GM12878 (cell line): ENCODE data around the gene SLC38A5. TPM values are rescaled to one million over a fixed set of nuclear protein-coding genes. Genes with fewer than 3 reads are reported as not detected.
A peak's percentile ranks its signal among the peaks of the same experiment; 100 is the strongest.

Source experiments
- BMI1 ChIP-seq: fragments of 450-650 bp; IDR thresholded peaks from 2 replicates; pipeline ENCODE4 v1.6.1; 2016; ENCODE audit warnings: mild to moderate bottlenecking, moderate library complexity, borderline replicate concordance
- CHD2 ChIP-seq: IDR thresholded peaks from 2 replicates; pipeline ENCODE4 v1.6.1; 2011; ENCODE audit warnings: low read depth, low read length, improper control_type of control experiment, borderline replicate concordance
- EP300 ChIP-seq, 2 experiments: fragments of 150-350 bp in 1 of 2; IDR thresholded peaks; 2 replicates each; pipeline ENCODE4 v1.6.1; 2011 to 2012; ENCODE audit warnings: low read depth in 2 of 2, low read length in 2 of 2, borderline replicate concordance in 1 of 2, improper control_type of control experiment in 1 of 2, inconsistent platforms in 1 of 2; ENCODE audit not compliant: control insufficient read depth in 1 of 2
- FOS ChIP-seq: IDR thresholded peaks from 3 replicates; pipeline ENCODE4 v1.6.1; 2011; ENCODE audit warnings: borderline replicate concordance; ENCODE audit not compliant: insufficient read length; ENCODE audit errors: extremely low read depth
- MEF2B ChIP-seq: fragments of 450-650 bp; IDR thresholded peaks from 2 replicates; pipeline ENCODE4 v1.6.1; 2018; ENCODE audit warnings: mild to moderate bottlenecking, moderate library complexity; ENCODE audit not compliant: partially characterized antibody, poor library complexity, severe bottlenecking
- MXI1 ChIP-seq: fragments of 150-350 bp; IDR thresholded peaks from 2 replicates; pipeline ENCODE4 v1.6.1; 2011; ENCODE audit warnings: low read depth, mild to moderate bottlenecking, inconsistent platforms, low read length, improper control_type of control experiment
- NFXL1 ChIP-seq: fragments of 450-650 bp; IDR thresholded peaks from 2 replicates; pipeline ENCODE4 v1.6.1; 2017; ENCODE audit warnings: antibody characterized with exemption, mild to moderate bottlenecking, borderline replicate concordance
- NR2C2 ChIP-seq: IDR thresholded peaks from 2 replicates; pipeline ENCODE4 v1.6.1; 2011; ENCODE audit warnings: borderline replicate concordance, low read depth; ENCODE audit not compliant: control insufficient read depth, insufficient read length
- POLR2AphosphoS2 ChIP-seq: IDR thresholded peaks from 2 replicates; pipeline ENCODE4 v1.6.1; 2011; ENCODE audit warnings: low read depth, mild to moderate bottlenecking, low read length, improper control_type of control experiment, moderate library complexity
- RCOR1 ChIP-seq: conservative IDR thresholded peaks from 2 replicates; pipeline ENCODE4 v1.6.1; 2012; ENCODE audit warnings: low read depth, low read length, improper control_type of control experiment
- RFX5 ChIP-seq: IDR thresholded peaks from 2 replicates; pipeline ENCODE4 v1.6.1; 2011; ENCODE audit warnings: low read depth, low read length, improper control_type of control experiment
- SIX5 ChIP-seq: IDR thresholded peaks from 2 replicates; pipeline ENCODE4 v1.6.1; 2011; ENCODE audit warnings: mild to moderate bottlenecking, low read depth, low read length, moderate library complexity; ENCODE audit not compliant: severe bottlenecking
- SREBF2 ChIP-seq: IDR thresholded peaks from 2 replicates; pipeline ENCODE4 v1.6.1; 2012; ENCODE audit warnings: mild to moderate bottlenecking, low read length
- TAF1 ChIP-seq: IDR thresholded peaks from 2 replicates; pipeline ENCODE4 v1.6.1; 2011; ENCODE audit warnings: mild to moderate bottlenecking, low read depth, low read length, borderline replicate concordance
- TCF3 ChIP-seq: IDR thresholded peaks from 2 replicates; pipeline ENCODE4 v1.6.1; 2012; ENCODE audit warnings: low read depth, mild to moderate bottlenecking, low read length, borderline replicate concordance; ENCODE audit not compliant: insufficient read depth
- ZZZ3 ChIP-seq: IDR thresholded peaks from 2 replicates; pipeline ENCODE4 v1.6.1; 2011; ENCODE audit warnings: low read depth; ENCODE audit not compliant: control insufficient read depth, insufficient read length
- polyA plus RNA-seq, 11 experiments: library from polyadenylated mRNA; depleted of rRNA in 4 of 11; unstranded in 6 of 11; stranded (reverse) in 5 of 11; fragments of >200 nt; fragmentation: Nextera tagmentation in 4 of 11; fragmentation: Illumina TruSeq in 1 of 11; extraction: Ambion mirVana in 4 of 11; extraction: Trizol in 1 of 11; gene quantifications; 1 replicate in 1 of 11; 2 replicates in 10 of 11; pipeline versions ENCODE4 v1.2.1 to v1.2.3, GENCODE V29; 2011 to 2016; ENCODE audit warnings: inconsistent platforms in 2 of 11, missing spikeins in 2 of 11, low read depth in 1 of 11
- total RNA-seq, 4 experiments: library from RNA; depleted of rRNA in 3 of 4; stranded (reverse); fragments of >200 nt in 3 of 4; fragmentation: Illumina TruSeq in 1 of 4; extraction: Trizol in 1 of 4; gene quantifications; 2 replicates each; pipeline versions ENCODE4 v1.2.1 to v1.2.3, GENCODE V29; 2013 to 2021
- TF ChIP-seq, protein P1 (sequence below): fragments of 450-650 bp; IDR thresholded peaks from 2 replicates; pipeline ENCODE4 v1.6.1; 2018; ENCODE audit warnings: borderline replicate concordance, mild to moderate bottlenecking; ENCODE audit not compliant: partially characterized antibody
- TF ChIP-seq, protein P2 (sequence below): IDR thresholded peaks from 2 replicates; pipeline ENCODE4 v1.6.1; 2011; ENCODE audit warnings: low read depth, low read length, improper control_type of control experiment, borderline replicate concordance
- TF ChIP-seq, protein P3 (sequence below): IDR thresholded peaks from 2 replicates; pipeline ENCODE4 v1.6.1; 2012; ENCODE audit warnings: low read length, inconsistent platforms
- TF ChIP-seq, protein P4 (sequence below): IDR thresholded peaks from 2 replicates; pipeline ENCODE4 v1.6.1; 2012; ENCODE audit warnings: mild to moderate bottlenecking, low read depth, low read length

SLC38A5 gene
- total and polyA plus RNA-seq, 10 of the 15 experiments (the other 5 are each of a cell fraction or from before 2014, with no cell fraction given) = 4.2 to 108 (median 70.6) TPM

DNA sequence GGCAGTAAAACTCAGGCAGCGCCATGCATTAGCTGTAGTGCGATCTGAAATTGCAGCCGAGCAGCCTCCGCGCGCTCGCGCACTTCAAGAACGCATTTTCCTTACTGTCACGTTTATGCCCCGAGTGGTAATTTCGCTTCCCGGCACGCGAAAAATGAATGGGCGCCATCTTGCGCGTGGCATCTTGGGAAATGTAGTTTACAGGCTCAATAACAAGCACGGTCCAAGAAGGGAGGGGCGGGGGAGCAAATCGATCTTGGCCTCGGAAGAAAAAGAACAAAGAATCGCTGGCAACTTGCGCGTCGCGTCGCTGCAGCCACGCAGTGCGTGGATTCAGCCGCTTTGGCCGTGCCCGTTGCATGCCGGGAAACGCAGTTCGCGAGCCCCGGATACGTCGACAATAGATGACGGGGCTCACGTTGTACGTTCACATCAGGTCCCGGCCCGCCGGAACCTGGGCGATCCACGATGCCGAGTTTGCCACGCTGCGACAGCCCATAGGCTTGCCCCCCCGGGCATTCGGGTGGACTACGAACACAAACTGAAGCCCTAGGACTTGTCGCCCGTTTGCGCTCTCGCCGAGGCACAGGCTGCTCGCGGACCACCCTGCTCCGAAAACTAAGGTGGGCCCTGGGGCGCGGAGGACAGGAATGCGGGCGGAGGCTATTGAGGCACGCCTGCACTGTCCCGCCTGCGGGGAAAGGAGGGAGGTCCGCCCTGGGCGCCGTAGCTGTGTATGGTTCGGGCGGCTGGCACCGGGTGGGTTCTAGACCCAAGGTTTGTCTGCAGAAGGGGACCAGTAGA, 5.9 kb upstream of the SLC38A5 start, which contains the start of gene FTSJ1 (continued):
- no peak for TF ChIP-seq BMI1
- TF ChIP-seq SREBF2 = no peak
- no peak for TF ChIP-seq TCF3
- peak; percentile 46; the same call in 1 of the 2 replicates for TF ChIP-seq TAF1
- peak; percentile 91 for TF ChIP-seq MXI1
- peak; percentile 65; the same call in 1 of the 2 replicates for TF ChIP-seq CHD2
- no peak for TF ChIP-seq NFXL1
- TF ChIP-seq, protein P1, sequence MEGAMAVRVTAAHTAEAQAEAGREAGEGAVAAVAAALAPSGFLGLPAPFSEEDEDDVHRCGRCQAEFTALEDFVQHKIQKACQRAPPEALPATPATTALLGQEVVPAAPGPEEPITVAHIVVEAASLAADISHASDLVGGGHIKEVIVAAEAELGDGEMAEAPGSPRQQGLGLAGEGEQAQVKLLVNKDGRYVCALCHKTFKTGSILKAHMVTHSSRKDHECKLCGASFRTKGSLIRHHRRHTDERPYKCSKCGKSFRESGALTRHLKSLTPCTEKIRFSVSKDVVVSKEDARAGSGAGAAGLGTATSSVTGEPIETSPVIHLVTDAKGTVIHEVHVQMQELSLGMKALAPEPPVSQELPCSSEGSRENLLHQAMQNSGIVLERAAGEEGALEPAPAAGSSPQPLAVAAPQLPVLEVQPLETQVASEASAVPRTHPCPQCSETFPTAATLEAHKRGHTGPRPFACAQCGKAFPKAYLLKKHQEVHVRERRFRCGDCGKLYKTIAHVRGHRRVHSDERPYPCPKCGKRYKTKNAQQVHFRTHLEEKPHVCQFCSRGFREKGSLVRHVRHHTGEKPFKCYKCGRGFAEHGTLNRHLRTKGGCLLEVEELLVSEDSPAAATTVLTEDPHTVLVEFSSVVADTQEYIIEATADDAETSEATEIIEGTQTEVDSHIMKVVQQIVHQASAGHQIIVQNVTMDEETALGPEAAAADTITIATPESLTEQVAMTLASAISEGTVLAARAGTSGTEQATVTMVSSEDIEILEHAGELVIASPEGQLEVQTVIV = no peak
- peak; percentile 60 for TF ChIP-seq RFX5
- no peak for TF ChIP-seq POLR2AphosphoS2
- peak; percentile 76 for TF ChIP-seq SIX5
- TF ChIP-seq, protein P2, sequence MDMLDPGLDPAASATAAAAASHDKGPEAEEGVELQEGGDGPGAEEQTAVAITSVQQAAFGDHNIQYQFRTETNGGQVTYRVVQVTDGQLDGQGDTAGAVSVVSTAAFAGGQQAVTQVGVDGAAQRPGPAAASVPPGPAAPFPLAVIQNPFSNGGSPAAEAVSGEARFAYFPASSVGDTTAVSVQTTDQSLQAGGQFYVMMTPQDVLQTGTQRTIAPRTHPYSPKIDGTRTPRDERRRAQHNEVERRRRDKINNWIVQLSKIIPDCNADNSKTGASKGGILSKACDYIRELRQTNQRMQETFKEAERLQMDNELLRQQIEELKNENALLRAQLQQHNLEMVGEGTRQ = no peak
- no peak for TF ChIP-seq EP300 (IDR thresholded peaks at IDR 0.05; ENCODE audit: borderline replicate concordance in 1 of 2, control insufficient read depth in 1 of 2, low read depth in 2 of 2, low read length in 2 of 2)
- TF ChIP-seq, protein P3, sequence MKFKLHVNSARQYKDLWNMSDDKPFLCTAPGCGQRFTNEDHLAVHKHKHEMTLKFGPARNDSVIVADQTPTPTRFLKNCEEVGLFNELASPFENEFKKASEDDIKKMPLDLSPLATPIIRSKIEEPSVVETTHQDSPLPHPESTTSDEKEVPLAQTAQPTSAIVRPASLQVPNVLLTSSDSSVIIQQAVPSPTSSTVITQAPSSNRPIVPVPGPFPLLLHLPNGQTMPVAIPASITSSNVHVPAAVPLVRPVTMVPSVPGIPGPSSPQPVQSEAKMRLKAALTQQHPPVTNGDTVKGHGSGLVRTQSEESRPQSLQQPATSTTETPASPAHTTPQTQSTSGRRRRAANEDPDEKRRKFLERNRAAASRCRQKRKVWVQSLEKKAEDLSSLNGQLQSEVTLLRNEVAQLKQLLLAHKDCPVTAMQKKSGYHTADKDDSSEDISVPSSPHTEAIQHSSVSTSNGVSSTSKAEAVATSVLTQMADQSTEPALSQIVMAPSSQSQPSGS = no peak
- TF ChIP-seq, protein P4, sequence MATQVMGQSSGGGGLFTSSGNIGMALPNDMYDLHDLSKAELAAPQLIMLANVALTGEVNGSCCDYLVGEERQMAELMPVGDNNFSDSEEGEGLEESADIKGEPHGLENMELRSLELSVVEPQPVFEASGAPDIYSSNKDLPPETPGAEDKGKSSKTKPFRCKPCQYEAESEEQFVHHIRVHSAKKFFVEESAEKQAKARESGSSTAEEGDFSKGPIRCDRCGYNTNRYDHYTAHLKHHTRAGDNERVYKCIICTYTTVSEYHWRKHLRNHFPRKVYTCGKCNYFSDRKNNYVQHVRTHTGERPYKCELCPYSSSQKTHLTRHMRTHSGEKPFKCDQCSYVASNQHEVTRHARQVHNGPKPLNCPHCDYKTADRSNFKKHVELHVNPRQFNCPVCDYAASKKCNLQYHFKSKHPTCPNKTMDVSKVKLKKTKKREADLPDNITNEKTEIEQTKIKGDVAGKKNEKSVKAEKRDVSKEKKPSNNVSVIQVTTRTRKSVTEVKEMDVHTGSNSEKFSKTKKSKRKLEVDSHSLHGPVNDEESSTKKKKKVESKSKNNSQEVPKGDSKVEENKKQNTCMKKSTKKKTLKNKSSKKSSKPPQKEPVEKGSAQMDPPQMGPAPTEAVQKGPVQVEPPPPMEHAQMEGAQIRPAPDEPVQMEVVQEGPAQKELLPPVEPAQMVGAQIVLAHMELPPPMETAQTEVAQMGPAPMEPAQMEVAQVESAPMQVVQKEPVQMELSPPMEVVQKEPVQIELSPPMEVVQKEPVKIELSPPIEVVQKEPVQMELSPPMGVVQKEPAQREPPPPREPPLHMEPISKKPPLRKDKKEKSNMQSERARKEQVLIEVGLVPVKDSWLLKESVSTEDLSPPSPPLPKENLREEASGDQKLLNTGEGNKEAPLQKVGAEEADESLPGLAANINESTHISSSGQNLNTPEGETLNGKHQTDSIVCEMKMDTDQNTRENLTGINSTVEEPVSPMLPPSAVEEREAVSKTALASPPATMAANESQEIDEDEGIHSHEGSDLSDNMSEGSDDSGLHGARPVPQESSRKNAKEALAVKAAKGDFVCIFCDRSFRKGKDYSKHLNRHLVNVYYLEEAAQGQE = no peak
- no peak for TF ChIP-seq RCOR1
- TF ChIP-seq FOS = no peak
- TF ChIP-seq ZZZ3 = no peak
- no peak for TF ChIP-seq MEF2B
- no peak for TF ChIP-seq NR2C2
